H54 (cell line): ENCODE measurements around the gene SLC12A6.
A peak's percentile ranks its signal among the peaks of the same experiment; 100 is the strongest.
"Not testable (repeated sequence)": the region's sequence is repeated elsewhere in the genome, so short reads cannot be mapped to it uniquely, and the experiment has no call there.

Source experiments
- DNase-seq: peaks from one replicate; pipeline ENCODE4 v3.0.0; 2011; ENCODE audit warnings: low spot score, mixed read lengths; ENCODE audit not compliant: insufficient read length
- FAIRE-seq: peaks from 3 replicates; lab custom pipeline; 2011; peaks lifted over from hg19 to GRCh38; lab: Jason Lieb, UNC
- POLR2A ChIP-seq: IDR thresholded peaks from 2 replicates; pipeline ENCODE4 v1.6.1; 2011; ENCODE audit warnings: low read depth, mild to moderate bottlenecking, low read length

Gene SLC12A6

DNA sequence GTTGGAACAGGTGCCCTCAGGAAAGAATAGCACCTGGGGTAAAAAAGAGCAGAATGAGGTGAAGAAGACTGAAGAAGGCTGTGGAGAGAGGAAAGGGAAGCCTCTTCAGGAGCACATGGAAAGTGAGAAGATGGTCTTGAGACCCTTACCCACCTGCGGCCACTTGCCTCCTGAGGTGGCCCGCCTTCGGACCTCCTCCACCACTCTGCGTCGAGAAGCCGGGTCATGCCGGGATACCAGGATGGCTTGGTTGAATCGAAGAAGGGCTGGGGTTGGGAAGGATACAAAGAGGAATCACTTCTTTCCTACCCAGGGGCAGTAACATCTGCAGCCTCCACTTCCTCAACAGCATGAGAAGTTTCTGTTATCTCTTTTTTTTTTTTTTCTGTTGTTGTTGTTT, 26.5 kb upstream of the SLC12A6 start:
- no peak for FAIRE-seq

GRCh38 chr15:34362047-34362773, 24.6 kb upstream of the SLC12A6 start:
- no peak for TF ChIP-seq POLR2A
- FAIRE-seq: no peak
- no peak for DNase-seq

More for the DNA sequence above, 26.5 kb upstream of the SLC12A6 start:
- DNase-seq: no peak
- no peak for TF ChIP-seq POLR2A

DNA sequence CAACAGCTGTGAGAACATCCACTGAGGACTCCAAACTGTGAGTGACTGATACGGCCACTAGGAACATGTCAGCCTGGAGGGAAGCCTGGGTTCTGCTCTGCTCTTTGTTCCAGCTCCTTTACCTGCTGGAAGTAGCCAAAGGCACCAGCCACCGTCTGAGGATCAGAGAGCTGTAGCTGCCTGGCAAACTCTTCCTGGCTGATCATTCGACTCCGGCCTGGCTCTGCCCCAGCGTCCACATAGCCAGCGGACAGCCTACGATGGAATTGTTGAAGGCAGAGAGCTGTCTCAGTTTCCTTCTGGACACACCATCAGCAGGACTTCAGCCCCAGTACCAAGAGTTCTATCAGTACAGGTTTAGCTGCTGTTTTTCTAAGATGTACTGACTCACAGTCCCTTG, 23.7 kb upstream of the SLC12A6 start:
- FAIRE-seq: no peak
- no peak for TF ChIP-seq POLR2A
- no peak for DNase-seq

GRCh38 chr15:34360298-34360697, 22.7 kb upstream of the SLC12A6 start:
- DNase-seq: peak; percentile 35
- TF ChIP-seq POLR2A: no peak
- no peak for FAIRE-seq

- peak; percentile 65 for FAIRE-seq
These were observed 21.8 kb upstream of the SLC12A6 start for GRCh38 chr15:34359416-34359815.

GRCh38 chr15:34358948-34359347, 21.4 kb upstream of the SLC12A6 start:
- DNase-seq: no peak
- no peak for FAIRE-seq
- TF ChIP-seq POLR2A: no peak

More at GRCh38 chr15:34359416-34359815, 21.8 kb upstream of the SLC12A6 start:
- peak; percentile 86 for DNase-seq
- TF ChIP-seq POLR2A: no peak

GRCh38 chr15:34358367-34358766, 20.8 kb upstream of the SLC12A6 start:
- no peak for TF ChIP-seq POLR2A
- DNase-seq: peak; percentile 23
- no peak for FAIRE-seq

GRCh38 chr15:34357653-34358052, 20.1 kb upstream of the SLC12A6 start:
- FAIRE-seq (no peak), DNase-seq (no peak)
- TF ChIP-seq POLR2A: no peak

GRCh38 chr15:34355241-34355640, 17.7 kb upstream of the SLC12A6 start:
- FAIRE-seq (no peak), DNase-seq (no peak)
- TF ChIP-seq POLR2A: no peak

DNA sequence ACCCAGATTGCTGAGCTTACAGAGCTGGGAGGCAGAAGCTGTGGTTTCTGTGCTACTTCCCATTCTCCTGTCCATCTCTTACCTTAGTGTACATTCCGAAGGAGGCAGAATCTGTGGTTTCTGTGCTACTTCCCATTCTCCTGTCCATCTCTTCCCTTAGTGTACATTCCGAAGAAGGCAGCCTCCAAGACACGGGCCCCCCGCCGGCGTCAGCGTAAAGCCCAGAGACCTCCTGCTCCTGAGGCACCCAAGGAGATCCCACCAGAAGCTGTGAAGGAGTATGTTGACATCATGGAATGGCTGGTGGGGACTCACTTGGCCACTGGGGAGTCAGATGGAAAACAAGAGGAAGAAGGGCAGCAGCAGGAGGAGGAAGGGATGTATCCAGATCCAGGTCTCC, 16.7 kb upstream of the SLC12A6 start:
- no peak for TF ChIP-seq POLR2A

GRCh38 chr15:34353627-34354026, 16.0 kb upstream of the SLC12A6 start:
- FAIRE-seq (no peak), DNase-seq (no peak)
- TF ChIP-seq POLR2A: no peak

More for the DNA sequence above, 16.7 kb upstream of the SLC12A6 start:
- no peak for DNase-seq
- no peak for FAIRE-seq

DNA sequence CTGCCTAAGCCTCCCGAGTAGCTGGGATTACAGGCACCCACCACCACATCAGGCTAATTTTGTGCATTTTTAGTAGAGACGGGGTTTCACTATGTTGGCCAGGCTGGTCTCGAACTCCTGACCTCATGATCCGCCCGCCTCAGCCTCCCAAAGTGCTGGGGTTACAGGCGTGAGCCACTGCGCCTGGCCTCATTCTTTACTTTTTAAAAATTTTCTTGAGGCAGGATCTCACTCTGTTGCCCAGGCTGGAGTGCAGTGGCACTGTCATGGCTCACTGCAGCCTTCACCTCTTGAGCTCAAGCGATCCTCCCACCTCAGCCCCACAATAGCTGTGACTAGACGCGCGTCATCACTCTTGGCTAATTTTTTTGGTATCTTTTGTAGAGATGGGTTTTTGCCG, 15.4 kb upstream of the SLC12A6 start:
- DNase-seq, FAIRE-seq: not testable (repeated sequence)

GRCh38 chr15:34349769-34350168, 12.2 kb upstream of the SLC12A6 start:
- no peak for DNase-seq
- no peak for TF ChIP-seq POLR2A
- no peak for FAIRE-seq

DNA sequence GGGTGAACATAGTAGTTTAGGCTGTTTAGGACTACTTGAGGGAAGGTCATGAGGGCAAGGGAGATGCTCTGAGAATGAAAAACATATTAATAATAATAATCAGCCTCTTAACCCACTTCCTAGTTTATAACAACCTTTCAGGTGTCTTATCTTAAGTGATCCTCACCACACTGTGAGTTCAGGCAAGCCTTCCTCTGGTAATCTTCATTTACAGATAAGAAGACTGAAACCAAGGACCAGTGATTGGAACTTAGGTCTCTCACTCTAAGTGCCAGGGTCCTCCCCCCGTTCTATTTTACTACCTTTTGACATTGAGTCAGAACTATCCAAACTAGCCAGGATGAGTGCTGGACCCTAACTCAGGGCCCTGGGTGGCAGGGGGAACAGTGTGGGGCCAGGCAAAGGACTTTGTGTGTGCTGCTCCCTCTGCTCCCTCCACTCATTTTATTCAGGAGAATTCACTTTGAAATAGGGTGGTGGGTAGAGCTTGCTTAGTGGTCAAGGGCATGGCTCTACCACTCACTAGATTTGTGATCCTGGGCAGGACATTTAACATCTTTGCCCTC, 11.2 kb upstream of the SLC12A6 start:
- DNase-seq: no peak
- no peak for FAIRE-seq
- no peak for TF ChIP-seq POLR2A
